ENCODE data around the gene ZACN.
"Not testable (repeated sequence)": the region's sequence is repeated elsewhere in the genome, so short reads cannot be mapped to it uniquely, and the experiment has no call there.

The ZACN gene

DNA sequence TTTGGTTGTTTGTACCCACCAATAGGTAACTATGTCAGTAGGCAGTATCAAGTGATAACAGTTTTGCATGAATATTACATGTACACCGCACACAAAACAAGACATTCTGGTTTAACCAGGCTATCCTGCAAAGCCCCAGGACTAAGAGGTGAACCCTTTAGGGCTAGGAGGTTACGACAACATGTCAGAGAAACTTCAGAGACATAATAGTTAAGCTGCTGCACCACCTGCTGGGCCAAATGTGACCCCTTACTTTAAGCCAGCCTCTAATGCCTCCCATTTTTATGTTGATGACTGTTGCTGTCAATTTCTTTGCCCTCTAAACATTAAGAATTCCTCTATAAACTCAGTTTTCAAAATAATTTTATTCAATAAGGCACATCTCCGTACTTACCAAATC, 22.1 kb upstream of the ZACN start:
- no peak for DNase-seq

DNA sequence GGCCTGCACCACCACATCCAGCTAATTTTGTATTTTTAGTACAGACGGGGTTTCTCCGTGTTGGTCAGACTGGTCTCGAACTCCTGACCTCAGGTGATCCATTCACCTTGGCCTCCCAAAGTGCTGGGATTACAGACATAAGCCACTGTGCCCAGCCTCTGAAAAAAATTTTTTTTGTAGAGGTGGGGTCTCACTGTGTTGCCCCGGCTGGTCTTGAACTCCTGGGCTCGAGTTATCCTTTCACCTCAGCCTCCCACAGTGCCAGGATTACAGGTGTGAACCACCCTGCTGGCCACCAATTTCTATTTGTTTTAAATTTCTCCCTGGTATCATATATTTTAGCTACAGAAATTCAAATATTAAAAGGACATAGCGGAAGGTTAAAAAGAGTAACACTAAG, 20.7 kb upstream of the ZACN start:
- not testable (repeated sequence) for DNase-seq

DNA sequence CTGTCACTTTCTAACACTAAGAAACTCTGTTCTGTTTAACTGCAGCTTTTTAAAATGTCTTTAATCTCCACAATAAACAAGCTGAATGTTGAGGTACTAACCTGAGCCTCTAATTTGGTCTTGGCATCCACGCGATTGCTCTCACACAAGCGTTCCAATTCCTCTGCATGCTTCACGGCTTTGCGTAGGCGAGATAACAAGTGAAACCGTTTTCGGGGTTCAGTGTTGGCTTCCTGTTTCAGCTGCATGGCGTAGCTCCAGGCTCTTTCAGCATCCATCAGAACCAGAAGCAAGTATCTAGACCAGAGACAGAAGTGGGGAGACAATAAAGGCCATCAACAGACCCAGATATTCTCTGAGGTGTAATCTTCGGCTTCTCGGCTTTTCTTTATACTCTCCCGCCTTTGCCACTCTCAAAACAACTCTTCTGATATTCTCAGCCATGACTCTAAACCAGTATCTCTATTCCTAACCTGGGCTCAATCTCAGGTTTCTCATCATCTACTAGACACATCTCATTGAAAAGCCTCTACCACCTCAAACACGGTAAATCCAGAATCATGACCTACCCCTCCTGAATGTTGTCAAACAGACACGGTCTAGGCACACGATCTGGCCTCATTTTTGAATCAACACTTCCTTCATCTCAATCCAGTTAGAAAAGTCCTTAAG, 15.0 kb upstream of the ZACN start:
- DNase-seq, result no peak

DNA sequence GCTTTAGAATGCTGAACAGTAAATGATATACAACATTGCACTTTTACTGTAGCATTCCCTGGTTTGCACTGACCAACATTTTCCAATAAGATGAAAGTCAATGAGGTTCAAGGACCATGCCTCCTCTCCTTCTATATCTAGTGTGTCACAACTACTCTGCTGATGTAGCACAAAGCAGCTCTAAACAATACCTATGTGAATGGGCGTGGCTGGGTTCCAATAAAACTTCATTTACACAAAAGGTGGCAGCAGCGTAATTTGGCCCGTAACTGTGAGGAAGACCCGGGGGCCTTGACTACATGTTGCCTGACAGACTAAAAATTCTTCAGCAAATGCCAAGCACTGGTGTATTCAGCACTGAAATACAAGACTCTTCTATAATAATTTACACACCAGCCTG, 13.2 kb upstream of the ZACN start:
- DNase-seq, result no peak

DNA sequence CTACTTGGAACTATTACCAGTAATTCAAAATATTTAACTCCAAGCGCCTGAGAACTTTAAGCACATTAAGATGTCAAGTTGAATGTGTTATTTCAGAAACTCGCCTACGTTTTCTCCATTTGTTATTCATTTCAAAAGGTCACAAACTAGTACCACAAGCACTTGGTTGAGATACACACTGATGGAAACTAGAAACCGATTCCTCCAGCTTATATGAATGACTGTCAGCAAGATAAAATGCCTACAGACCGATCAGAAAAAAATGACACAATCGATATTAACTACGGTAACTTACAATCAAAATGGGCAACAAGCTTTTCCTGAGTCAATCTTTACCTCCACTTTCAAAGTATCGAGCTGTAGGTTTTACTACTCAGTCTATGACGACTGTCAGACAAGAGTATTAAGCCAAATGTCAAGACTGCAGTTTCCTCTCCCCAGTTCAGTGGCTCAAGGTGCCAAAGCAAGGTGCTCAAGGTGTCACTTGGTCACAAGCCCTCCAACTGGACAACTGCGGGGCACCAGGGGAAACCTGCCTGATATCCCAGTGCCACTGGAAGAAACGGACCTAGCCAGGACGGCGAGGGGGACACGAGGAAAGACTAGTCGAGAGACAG, 7.3 kb upstream of the ZACN start:
- no peak for DNase-seq

DNA sequence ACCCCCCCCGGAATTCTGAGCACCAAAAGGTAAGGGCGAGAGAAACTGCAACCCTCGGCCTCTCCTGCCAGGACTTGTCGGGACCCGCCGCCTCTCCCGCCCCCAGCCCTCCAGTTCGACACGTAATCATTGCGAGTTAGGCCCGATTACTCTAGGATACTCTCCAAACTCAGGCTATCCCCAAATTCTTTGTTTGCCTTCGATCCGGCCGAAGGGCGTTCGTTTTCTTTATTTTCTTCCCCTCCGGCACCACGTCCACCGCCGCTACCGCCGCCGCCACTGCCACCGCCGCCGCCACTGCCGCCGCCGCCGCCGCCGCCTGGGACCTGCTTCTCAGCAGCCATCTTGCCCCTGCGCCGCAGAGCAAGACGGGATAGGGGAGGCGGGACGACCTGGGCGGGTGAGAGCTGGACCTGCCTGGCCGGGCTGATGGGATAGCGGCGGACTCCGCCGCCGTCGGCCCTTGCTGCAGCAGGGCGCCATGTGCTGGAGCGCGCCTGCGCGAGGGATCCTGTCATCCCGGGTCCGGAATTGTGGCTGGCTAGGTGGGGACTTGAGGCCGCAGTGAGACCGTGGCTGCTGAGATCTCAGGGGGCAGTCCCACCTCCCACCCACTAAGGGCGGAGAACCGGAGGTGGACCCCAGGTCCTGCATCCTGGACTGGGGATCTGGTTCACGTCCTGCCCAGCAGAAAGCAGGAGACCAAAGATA, 6.7 kb upstream of the ZACN start, which contains the start of gene SRP68:
Gene SRP68 (minus strand): TSS at position 370 of the 711 bp plus-strand sequence. CDS start 26 bp downstream, at position 344.
- peak; percentile 97 for DNase-seq

DNA sequence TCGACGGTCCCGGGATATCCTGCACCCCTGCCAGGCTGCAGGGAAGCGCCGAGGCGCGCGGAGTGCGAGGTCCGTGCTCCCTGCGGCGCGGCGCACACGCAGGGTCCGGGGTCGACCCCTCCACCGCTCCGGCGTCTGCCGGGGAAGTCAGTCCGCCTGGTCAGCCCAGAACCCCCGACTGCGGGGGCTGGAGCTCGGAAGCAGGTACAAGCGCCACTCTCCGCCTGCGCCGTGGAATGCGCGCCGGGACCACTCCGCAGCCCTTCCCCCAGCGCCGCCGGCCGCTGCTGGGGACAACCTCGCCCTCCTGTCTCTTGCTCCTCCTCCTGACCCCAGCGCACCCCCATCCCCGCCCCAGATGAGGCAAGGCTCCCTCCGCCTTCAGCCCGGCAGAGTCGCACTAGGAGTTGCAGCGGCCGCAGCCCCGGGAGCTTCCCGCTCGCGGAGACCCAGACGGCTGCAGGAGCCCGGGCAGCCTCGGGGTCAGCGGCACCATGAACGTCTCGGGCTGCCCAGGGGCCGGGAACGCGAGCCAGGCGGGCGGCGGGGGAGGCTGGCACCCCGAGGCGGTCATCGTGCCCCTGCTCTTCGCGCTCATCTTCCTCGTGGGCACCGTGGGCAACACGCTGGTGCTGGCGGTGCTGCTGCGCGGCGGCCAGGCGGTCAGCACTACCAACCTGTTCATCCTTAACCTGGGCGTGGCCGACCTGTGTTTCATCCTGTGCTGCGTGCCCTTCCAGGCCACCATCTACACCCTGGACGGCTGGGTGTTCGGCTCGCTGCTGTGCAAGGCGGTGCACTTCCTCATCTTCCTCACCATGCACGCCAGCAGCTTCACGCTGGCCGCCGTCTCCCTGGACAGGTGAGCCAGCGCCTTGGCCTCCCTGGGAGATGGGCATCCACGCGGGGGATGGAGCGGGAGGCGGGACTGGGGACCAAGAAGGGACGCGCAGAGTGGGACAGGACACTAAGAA, 4.3 kb upstream of the ZACN start, which contains the start of gene GALR2:
Gene GALR2 (plus strand): TSS at position 392 of the 974 bp plus-strand sequence. CDS start 103 bp downstream, at position 495.
- DNase-seq, result peak; percentile 52

DNA sequence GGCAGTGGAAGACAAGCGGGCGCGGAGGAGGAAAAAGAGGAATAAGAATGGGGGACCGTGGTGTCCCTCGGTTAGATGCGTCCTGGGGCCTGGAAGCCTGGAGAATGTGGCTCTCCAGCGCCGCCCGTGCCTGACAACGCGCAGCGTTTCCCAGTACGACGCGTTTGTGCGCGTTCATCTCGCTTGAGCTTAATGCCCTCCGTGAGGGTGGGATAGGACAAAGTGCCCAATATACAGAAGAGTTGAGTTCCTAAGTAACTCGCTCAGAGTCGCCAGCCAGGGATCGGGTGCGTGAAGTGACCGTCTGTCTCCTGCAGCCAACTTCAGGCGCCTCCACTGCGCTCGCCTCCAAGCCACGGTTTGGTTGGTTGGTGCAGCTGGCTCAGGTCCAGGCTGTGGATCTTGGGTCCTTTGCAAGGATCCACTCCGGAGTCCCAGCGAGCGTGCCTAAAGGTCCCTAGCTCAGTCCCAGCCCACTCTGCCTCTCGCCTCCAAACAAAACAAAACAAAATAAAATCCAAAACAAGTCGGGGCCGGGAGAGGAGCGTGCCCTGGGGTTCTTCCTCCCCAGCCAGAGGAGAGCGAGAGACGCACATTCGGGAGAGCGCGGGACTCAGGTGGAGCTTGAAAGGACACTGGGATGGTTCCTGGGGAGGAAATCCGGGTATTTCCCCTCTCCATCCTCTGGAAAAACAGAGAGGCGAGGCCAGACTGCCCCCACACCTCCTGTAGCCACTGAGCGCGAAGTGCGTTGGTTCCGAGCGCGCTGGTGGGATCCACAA, 3.4 kb upstream of the ZACN start:
- DNase-seq, result peak; percentile 71

DNA sequence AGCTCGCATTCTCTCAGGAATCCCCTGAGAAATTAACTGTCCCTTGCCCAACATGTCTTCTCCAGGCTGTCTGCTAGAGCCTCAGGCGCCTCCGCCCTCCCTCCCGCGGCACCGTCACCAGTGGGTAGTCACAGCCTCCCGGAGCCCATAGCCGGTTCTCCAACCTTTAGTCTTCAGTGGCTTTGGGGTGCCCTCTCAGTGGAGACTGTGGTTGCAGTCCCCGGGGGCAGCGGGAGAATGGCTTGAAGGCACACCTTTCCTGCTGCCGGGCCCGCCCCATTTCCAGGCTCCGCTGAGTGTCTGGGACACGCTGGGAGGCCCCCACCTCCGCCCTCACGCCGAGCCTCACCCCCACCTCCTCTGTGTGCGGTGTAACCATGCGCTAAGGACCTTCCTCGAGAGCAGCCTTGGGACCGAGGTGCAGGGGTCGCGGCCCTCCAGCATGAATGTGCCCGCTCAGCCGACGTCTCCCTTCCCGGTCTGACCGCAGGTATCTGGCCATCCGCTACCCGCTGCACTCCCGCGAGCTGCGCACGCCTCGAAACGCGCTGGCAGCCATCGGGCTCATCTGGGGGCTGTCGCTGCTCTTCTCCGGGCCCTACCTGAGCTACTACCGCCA, 2.7 kb upstream of the ZACN start:
- no peak for DNase-seq

DNA sequence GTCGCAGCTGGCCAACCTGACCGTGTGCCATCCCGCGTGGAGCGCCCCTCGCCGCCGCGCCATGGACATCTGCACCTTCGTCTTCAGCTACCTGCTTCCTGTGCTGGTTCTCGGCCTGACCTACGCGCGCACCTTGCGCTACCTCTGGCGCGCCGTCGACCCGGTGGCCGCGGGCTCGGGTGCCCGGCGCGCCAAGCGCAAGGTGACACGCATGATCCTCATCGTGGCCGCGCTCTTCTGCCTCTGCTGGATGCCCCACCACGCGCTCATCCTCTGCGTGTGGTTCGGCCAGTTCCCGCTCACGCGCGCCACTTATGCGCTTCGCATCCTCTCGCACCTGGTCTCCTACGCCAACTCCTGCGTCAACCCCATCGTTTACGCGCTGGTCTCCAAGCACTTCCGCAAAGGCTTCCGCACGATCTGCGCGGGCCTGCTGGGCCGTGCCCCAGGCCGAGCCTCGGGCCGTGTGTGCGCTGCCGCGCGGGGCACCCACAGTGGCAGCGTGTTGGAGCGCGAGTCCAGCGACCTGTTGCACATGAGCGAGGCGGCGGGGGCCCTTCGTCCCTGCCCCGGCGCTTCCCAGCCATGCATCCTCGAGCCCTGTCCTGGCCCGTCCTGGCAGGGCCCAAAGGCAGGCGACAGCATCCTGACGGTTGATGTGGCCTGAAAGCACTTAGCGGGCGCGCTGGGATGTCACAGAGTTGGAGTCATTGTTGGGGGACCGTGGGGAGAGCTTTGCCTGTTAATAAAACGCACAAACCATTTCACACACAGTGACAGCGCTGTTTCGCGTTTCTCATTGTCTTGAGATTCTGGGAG, 2.0 kb upstream of the ZACN start:
- peak; percentile 55 for DNase-seq

DNA sequence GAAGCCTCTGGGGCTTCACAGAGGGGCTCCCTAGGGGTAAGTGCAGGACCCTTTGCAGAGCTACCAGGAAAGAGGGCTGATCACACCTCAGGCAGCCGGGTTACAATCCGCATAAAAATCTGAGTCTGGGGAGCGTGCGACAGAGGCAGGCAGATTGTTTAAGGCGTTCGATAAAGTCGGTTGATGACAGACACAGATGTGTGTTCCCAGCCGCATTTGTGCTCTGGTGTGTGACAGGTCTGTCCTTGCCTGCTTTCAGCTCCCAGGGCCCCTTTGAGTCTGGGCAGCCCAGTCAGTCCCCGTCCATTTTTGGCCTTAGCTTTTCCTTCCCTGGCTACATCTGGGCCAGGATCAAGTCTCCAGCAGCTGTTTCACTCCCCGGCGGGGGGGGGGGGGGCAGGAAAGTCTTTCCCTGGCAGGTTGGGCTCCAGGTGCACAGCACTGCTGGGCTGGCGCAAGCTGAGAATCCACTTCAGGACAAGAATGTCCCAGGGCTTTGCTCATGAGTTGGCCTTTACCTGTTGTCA, 1.3 kb upstream of the ZACN start:
- DNase-seq, result peak; percentile 18

DNA sequence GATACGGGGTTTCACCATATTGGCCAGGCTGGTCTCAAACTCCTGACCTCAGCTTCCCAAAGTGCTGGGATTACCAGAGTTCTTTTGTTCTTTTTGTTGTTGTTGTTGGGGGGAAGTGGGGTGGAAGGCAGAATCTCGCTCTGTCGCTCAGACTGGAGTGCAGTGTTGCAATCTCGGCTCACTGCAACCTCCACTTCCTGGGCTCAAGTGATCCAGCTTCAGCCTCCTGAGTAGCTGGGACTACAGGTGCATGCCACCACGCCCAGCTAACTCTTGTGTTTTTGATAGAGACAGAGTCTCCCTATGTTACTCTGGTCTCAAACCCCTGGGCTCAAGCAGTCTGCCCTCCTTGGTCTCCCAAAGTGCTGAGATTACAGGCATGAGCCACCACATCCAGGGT, 612 bp upstream of the ZACN start:
- DNase-seq, result not testable (repeated sequence)

DNA sequence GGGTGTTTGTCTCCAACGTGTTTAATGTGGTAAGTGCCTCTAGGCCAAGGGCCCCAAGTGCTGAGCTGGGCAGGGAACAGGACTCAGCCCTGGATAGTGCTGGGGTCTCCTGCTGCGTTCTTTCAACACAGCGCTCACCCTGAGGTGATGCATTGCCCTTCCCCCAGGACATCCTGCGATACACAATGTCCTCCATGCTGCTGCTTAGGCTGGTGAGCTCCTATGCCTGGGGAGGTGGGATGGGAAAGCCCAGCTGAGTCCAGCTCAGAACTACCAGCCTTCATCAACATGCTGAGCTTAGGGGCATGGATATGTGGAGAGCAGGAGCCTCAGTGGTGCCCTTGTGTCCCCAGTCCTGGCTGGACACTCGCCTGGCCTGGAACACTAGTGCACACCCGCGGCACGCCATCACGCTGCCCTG, 563 bp downstream of the ZACN start:
- peak; percentile 48 for DNase-seq

DNA sequence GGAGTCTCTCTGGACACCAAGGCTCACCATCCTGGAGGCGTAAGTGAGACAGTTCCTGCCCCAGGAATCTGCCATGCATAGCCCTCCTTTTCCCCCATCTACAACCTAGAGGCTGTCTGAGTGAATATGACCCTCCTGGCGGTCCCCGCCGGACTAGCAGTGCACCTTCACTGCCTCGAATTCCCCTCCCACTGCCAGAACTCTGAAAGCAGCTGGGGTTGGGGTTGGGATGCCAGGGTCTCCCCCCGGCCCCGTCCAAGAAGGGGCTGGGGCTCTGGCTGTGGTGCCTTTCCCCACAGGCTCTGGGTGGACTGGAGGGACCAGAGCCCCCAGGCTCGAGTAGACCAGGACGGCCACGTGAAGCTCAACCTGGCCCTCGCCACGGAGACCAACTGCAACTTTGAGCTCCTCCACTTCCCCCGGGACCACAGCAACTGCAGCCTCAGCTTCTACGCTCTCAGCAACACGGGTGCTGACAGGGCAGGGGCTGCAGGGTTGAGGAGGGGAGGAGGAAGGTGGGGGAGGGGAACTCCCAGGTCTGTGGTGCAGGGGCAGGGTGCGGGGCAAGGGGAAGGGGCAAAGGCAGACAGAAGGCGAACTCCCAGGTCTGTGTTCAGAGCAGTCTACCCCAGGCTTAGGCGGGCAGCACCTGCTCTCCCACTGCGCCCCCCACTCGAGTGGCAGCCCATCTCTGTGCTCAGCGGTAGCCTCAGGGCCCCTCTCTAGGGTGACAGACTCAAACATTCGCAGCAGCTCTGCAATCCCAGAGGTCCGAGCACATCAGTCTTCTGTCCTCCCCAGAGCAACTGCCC, 1.2 kb downstream of the ZACN start:
- peak; percentile 38 for DNase-seq

DNA sequence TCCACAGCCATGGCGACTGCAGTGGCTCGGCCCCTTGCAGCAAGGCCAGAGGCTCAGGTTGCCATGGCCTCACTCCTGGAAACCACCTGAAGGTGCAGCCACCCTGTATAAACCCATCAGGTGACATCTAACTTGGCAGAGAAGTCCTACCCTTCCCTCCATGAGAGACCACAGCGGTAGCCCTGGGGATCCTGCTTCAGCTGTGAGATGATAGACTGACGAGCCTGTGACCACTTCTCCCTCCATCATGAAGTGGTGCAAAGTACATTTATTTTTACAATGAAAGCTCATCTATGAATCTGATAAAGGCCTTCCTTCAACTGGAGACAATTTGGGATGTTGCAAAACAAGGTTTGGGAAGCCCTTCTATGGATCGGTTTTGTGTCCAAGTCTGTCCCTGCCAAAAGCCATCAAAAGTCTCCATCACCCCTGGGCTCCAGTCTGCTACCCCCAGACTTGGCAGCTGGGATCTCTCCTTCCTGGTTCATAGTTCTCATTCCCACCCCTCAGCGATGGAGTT, 1.8 kb downstream of the ZACN start:
- DNase-seq, result no peak

DNA sequence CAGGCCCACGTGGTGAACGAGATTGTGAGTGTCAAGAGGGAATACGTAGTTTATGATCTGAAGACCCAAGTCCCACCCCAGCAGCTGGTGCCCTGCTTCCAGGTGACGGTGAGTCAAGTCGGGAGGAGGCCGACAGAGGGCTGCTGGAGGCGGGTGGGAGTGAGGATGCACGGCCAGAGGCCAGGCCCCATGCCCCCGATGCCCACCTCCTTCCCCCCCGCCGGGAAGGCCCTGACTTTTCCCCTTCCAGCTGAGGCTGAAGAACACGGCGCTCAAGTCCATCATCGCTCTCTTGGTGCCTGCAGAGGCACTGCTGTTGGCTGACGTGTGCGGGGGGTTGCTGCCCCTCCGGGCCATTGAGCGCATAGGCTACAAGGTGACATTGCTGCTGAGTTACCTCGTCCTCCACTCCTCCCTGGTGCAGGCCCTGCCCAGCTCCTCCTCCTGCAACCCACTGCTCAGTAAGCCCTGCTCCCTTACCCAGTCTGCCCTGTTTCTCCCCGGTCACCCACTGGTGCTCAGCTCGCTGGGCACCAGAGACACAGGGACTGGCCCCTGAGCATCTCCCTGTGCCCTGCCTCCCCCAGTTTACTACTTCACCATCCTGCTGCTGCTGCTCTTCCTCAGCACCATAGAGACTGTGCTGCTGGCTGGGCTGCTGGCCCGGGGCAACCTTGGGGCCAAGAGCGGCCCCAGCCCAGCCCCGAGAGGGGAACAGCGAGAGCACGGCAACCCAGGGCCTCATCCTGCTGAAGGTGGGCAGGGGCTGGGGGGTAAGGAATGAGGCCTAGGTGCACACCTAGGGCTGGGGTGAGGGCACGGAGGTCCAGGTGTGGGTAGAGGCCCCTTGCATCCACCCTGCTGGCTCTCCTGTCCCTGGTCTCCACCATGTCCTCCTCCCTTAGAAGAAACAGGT, 2.6 kb downstream of the ZACN start:
- no peak for DNase-seq

DNA sequence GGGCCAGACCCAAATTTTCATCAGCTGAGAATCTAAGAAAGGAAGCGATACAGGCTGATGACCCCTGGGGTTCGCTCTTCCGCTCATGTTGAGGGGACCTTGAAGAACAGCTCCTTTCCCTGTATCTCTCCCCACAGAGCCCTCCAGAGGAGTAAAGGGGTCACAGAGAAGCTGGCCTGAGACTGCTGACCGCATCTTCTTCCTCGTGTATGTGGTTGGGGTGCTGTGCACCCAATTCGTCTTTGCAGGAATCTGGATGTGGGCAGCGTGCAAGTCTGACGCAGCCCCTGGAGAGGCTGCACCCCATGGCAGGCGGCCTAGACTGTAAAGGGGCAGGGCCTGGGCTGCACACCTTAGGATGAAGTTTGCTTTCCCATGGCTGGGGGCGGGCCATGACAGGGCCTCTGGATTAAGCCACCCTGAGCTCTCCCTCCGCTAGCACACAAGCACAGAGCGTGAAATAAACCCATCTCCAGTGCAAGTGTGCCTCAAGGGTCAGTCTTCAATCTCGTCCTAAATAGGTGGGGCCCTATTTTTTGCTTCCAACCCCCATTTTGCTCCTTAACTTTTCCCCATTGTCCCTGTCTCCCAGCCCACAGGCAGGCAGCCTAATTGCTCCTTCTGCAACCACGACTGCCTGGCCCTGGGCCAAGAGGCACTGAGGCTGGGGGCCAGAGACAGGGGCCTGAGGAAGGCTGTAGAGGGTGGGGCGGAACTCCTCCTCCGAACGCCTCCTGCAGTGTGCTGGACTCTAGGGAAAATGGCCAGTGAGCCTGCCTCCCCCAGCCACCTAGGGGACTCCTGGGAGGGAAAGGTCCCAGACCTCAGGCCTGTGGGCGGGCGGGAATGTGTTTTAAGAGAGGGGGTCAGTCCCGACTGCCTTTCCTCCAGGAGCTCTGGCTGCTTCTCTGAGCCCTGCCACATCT, 3.6 kb downstream of the ZACN start:
- DNase-seq, result peak; percentile 46

Measured in NCI-H69 (cell line).